HG03097 (cell line): ENCODE results near the gene NSUN7.
"Not testable (repeated sequence)": the region's sequence is repeated elsewhere in the genome, so short reads cannot be mapped to it uniquely, and the experiment has no call there.

Experiments
- ATAC-seq: cut with Tn5 transposase; IDR thresholded peaks from one replicate; pipeline ENCODE4 v1.9.1; 2021; ENCODE audit not compliant: unreplicated experiment, low FRiP score

The NSUN7 gene, protein sequence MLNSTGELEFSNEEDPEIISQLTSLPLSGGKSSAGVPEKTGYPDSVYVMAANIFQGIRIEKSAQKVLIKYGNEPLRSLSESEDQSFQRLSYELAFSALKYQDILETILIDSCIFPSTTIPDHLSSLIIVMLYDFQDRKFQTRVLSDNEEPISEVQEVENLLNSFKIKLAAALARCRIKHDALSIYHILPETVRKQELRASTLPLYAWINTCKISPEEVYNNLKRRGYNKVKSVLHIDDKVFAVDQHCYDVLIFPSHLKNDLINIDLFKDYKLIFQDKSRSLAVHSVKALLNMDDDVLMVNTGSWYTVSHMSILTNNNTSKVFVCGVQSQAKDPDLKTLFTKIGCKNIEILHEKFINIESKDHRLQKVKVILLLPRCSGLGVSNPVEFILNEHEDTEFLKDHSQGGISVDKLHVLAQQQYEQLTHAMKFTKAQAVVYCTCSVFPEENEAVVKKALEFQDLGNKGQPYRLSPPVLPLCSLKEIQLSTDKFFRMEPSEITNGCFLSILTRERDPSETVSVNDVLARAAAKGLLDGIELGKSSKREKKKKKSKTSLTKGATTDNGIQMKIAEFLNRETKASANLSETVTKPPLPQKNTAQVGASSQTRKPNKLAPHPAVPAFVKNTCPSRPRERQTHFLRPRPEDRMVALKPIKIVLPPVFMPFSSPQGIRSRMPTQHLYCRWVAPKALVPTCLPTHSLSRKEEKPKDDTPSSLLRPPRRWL

DNA sequence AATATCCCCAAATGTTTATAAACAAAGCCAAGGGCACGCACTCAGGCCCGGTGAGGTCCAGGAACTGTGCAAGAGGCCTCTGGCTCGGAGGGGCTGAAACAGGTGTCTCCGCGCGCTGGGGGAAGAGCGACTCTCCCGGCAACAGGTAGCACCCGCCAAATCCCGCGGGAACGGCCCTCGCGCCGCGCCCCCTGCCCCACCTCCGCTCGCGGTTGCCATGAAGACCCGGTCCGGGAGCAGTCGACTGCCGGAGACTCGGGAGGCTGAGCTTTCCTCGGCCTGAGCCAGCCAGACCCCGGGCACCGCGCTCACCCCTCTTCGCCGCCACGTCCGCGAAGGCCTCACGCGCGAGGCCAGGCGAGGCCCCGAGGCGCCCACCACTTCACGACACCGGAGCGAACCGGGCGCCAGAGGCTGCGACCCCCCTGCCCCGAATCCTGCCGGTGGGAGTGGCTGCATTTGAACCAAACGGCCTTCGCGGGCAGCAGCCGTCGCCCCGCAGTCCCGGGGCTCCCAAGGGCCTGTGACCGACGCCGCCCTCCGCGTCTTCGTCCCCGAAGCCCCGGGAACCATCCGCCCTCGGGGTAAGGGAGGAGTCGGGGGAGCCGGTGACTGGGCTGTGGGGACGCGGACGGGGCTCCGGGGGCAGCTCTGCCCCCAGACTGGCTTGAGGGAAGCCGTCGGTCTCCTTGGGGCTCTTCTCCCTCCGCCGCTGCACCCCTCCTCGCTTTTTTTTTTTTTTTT, at the start of gene NSUN7:
TSS of gene NSUN7 (plus strand) at position 239 of the 744 bp plus-strand sequence. CDS start 739 bp downstream, outside the sequence.
- no peak for ATAC-seq

DNA sequence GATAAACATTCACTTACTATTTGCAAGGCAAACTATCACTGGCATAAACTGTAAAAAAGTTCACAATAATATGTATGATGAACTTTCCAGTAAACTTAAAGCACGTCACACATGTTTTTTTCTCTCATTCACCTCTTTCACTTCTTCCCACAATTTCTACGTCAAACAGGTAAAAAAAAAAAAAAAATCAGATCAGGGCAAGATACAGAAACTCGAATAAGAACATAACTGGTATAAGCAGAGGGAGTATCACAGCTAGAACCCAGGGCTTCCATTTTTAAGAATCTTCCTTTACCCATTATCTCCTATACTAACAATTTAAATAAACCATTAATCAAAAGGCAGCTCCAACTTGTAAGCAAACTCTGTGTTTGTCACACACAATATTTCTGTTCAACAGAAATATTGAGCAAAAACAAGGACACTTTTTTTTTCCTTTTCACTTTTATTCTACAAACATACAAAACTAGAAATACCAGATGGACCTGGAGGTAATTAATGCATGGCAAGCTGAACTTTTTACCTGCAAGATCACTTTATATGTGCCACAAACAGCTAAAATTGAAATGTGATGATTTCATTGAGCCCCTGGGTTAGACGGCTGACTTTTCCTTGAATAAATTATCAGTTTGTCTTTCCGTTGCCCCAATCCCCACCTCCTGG, 47.5 kb upstream of the NSUN7 start:
- no peak for ATAC-seq

DNA sequence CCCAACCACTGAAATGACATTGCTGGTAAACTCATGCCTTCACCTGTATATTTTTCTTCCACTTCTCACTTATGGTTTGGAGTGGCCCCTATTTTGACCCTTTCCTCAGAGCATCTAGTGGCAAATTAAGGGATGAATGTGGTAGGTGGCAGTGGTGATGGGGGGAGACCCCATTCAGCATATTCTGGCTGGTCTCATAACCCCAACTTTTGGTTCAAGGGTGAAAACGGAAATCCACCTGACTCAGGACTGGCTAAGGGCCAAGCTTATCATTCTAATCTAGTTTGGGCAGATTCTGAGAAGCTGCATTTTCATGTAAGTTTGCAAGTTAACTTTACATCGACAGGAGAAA, 47.0 kb upstream of the NSUN7 start:
- ATAC-seq, result no peak

DNA sequence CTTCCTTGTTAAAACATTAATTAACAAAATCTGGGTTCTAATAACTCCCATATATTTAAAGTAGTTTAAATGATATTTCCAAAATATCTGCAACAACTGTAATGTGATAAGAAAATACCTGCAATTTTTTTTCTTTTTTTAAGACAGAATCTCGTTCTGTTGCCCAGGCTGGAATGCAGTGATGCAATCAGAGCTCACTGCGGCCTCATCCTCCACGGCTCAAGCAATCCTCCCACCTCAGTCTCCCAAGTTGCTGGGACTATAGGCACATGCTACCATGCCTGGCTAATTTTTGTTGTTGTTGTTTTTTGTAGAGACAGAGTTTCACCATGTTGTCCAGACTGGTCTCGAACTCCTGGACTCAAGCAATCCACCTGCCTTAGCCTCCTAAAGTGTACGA, 45.7 kb upstream of the NSUN7 start:
- ATAC-seq, result no peak

DNA sequence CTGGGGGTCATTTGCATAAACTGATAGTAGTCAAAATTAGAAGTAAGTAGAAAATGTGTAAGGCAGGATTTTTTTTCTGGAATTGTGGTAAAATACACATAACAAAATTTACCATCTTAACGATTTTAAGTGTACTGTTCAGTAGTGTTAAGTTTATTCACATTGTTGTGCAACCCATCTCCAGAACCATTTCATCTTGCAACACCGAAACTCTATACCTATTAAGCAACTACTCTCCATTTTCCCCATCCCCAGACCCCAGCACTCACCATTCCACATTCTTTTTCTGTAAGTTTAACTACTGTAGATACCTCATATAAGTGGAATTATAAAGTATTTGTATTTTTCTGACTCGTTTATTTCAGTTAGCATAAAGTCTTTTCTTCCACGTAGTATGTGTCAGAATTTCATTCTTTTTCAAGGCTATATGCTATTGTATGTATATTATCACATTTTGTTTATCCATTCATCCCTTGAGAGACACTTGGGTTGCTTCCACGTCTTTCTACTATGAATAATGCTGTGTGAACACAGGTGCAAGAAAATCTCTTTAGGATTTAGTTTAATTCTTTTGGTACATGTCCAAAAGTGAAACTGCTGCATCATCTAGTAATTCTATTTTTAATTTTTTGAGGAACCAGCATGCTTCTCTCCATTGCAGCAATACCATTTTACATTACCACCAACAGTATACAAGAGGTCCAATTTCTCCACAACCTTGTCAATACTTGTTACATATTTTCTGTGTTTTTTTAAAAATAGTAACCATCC, 39.1 kb upstream of the NSUN7 start:
- ATAC-seq, result no peak

DNA sequence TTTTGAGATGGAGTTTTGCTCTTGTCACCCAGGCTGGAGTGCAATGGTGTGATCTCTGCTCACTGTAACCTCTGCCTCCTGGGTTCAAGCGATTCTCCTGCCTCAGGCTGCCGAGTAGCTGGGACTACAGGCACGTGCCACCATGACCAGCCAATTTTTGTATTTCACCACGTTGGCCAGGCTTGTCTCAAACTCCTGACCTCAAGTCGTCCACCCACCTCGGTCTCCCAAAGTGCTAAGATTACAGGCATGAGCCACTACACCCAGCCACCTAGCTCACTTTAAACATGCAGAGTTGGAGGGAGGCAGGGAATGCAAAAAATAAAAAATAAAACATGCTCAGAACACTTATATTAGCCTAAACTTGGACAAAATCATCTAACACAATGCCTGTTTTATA, 36.8 kb upstream of the NSUN7 start:
- ATAC-seq, result not testable (repeated sequence)

DNA sequence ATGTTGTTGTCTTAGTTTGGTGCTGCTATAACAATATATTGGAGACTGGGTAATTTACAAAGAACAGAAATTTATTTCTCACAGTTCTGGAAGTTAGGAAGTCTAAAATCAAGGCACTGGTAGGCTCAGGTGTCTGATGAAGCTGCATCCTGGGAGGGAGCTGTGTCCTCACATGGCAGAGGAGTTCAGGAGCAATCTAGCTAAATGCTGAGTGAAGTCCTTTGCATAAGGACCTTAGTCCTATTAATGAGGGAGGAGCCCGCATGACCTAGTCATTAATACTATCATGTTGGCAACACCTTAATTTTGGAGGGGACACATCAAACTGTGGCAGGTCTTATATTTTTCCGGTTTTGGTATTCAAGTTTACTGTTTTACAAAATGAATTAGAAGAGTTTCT, 36.0 kb upstream of the NSUN7 start:
- ATAC-seq, result no peak

DNA sequence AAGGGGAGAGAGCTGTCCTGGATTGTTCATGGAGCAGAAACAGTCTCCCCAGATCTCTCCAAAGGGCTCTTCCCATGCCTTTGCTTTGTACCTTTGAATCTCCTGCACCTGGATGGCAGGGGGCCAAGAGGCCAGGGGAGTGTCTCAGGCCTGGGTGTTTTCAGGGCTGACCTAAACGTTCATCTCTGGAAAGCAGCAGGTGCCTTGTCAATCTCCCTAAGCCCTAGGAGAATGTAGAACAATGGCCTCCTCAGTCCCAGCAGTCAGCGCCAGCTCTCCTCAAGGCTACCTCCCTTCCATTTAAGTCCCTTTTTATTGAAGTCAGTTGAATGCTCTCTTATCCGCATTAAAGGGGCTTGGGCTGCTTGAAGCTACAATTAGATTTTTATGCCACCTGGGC, 31.2 kb upstream of the NSUN7 start:
- ATAC-seq, result no peak

DNA sequence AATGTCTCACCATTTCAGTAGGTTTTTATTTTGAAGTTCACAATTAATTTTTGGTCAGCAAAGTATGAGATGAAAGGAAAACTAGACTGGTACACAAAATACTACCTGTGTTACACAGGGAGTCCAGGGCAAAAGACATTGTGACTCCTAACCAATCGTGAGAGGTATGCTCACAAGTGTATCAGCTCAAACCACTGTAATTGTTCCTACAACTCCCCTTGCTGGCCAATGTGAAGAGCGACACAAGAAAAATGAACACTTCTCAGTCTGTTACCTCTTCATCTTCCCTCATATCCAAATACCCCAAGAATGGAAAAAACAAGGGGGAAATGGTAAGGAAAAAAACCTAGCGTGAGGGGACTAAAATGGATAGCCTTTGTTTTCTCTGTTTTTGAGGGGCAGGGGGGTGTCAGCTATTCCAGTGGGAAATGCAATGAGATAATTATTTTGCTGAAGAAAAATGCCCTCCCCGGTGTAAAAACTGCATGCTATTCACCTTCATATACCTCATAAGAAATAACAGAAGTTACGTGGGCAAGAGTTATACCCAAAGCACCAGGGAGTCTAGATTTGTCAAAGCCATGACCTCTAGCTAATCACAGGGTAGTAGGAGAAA, 30.6 kb upstream of the NSUN7 start:
- ATAC-seq, result peak; percentile 45

DNA sequence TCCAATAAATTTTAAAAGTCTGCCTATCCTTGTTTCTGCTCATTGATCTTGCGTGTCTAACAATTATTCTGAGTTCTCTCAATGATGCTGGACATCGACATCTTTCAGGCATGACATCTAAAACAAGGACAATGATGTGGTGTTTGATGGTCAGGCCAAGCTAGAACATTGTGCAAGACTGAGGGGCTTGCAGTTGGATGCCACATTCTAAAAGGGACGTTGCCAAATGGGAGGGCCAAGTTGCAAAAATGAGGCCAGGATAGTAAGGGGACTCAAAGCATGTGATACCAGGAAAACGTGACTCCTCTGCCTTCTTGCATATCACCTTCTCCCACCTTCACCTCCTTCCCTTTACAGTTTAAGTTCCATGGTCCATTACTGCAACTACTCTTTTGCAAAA, 29.4 kb upstream of the NSUN7 start:
- no peak for ATAC-seq

DNA sequence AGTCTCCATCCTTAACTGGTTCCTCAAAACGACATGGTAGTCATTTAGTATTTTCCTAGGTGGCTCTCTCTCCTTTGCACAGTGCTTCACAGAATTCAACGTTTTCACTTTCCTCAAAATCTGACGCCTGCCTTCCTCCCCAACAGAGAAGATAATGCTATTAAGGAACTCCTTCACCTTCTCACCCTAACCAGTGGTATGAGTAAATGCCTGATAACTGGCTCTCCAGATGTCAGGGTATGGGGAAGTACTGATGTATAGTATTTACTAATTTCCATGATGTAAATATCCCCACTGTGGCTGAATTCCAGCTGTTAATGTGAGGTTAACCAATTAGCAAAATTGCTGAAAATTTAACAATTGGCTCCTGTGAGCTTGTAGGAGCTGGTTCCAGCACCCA, 28.8 kb upstream of the NSUN7 start:
- no peak for ATAC-seq

DNA sequence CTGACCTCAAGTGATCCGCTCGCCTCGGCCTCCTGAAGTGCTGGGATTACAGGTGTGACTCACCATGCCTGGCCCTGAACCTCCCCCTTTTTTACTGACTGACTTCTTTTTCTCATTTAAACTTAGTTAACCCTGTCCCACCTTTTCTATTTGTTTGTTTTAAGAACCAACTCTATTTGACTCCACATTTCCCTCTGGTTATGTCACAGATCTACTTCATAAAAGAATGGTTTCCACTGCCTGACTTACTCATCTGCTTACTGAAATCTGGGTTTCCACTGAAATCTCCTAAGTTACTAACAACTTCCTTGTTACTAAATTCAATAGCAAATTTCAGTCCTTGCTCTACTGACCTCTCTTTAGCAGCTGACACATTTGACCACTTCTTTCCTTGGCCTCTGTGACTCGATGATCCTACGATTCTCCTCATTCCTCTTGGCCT, 28.0 kb upstream of the NSUN7 start:
- no peak for ATAC-seq

DNA sequence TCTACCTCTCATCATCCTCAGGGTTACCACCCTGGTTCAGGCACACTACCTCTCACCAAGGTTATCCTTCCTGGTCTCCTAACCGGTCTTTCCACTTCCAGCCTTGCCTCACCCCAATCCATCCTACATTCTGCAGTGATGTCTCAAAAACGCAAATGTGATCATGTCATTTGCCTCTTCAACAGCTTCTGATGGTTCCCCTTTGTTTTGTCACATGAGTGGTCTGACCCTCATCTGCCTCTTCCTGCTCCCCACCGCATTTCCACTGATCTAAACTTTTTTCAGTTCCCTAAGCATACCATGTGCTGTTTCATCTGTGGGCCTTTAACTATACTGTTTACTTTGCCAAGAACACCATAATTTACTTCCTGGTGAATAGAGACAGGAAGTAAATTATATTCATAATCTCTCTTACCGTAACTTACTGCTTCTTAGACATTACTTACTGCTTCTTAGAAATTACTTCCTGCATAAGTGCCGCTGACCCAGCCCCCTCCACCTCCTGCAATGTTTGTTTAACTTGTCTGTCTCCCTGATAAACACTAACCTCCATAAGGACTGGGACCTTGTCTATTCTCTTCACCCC, 27.1 kb upstream of the NSUN7 start:
- peak; percentile 69 for ATAC-seq

DNA sequence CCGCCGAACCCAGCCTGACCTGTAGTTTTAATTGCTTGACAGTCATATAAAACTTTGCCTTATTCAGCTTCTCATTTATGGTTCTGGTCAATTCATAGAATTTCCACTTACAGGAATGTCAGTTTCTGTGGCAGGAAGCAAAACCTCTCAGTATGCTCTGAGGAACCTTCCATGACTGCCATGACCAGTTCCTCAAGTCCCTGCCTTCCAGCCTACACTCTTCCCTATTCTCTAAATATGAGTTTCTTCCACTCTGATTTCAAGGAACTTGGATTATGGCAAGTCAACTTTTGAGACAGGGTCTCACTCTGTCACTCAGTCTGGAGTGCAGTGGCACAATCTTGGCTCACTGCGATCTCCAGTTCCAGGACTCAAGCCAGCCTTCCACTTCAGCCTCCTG, 26.0 kb upstream of the NSUN7 start:
- ATAC-seq, result no peak

DNA sequence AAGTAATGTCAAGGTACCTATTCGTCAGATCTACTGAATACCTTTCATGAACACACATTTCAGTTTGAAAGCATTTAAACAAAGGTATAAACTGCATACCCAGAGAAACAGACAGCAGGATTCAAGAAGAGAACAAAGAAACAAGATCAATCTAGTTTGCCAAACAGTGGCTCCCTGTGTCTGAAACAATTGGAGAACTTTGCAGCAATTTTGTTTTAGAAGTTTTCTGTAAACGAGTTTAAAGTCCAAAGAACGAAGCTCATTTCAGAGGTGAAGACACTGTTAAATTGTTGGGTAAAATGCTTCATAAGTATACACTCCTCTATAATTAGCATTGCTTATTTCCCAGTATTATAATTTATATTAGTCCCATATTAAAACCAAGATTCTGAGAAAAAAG, 21.4 kb upstream of the NSUN7 start:
- no peak for ATAC-seq

DNA sequence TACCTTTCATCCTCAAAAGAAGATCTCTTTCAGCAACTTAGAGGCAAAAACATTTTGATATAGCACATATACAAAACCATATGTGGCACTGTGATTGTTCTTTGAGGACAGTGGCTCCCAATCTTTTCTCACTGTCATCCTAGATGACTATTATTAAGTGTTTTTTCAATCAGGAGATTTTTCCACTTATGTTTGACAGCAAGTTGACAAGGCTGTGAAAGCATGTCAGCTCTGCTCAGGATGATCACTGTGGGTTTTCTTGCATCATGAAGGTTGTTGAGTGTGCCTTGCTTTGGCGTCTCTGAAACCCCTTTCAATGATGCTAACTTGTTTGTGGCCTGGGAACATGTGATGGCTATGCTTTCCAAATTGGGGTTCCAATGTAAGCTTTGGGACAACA, 20.2 kb upstream of the NSUN7 start:
- ATAC-seq, result no peak

DNA sequence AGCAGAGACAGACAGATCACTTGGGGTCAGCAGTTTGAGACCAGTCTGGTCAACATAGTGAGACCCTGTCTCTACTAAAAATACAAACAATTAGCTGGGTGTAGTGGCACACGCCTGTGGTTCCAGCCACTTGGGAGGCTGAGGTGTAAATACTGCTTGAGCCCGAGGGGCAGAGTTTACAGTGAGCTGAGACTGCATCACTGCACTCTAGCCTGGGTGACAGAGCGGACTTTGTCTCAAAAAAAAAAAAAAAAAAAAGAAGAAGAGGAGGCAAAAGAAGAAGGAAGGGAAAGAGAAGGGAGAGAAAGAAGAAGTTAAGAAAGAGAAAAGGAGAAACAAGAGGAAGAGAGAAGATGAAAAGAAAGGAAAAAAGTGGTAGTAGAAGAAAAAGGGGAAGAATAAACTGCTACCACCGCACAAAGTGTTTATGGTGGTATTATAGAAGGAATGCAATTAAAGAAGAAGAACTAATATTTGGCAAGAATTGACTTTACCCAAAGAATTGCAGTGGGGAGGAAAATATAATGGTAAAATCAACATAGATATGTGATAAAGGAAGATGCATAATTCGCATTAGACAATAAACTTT, 19.6 kb upstream of the NSUN7 start:
- no peak for ATAC-seq

DNA sequence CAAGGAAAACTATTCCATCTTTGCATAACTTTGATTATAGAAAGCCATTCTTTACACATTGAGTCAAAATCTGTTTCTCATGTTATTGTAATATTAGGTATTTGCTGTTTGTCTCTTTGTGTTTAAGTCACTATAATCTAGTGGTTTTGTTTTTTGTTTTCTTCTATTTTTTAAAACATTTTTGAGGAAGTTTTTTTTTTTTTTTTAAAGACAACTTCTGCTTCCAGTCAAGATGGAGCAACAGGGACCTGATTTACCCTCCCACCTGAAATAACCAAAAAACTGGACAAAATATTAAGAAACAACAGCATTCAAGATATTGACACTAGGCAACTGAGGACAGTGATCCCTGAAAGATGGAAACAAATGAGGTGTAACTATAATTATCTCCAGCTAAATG, 18.4 kb upstream of the NSUN7 start:
- ATAC-seq, result no peak

DNA sequence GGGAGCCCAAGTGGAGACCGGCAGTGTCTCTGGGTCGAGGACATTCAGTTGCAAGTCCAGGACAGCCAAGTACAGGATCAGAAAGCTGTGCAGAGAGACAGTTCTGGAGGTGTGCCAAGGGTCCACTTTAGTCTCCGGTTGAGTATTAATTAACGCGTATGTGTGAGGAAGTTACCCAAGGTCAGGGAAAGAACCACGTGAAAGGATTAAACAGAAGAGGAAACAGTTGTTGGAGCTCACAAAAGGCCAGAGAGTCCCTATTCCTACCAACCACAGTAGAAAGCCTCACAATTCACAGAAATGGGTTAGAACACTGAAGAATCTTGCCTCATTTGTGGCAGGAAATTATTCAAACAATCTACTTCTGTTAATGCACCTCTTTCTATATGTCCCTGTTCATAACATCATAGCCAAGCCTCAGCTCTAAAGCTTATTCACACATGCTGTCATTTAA, 17.9 kb upstream of the NSUN7 start:
- ATAC-seq, result peak; percentile 55
